Hippocampal formation (tissue), 2 donors: Measurements from ENCODE around the gene DUSP3.

Experiments used
- DNase-seq, 2 donors: peaks; one replicate each; lab custom pipeline; 2025; lab: John Stamatoyannopoulos, UW

Gene DUSP3

DNA sequence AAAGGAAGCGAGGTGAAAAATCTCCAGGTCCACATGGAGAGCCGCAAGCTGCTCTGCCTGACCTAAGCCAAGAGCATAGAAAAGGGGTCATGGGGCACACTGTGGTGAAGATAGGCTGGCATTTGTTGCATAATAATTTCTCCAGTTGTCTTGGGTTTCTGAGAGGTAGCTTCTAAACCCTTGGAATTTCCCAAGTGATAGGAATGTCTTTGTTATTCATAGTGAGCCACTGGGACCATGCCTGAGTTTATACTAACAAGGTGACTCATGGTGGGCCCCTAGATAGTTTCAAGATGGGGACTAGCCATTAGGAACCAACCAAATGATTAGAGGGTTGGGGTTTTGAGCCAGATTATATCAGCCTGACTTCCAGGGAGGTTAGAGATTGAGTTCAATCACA is 45.8 kb downstream of the DUSP3 start:
- no peak for DNase-seq

DNA sequence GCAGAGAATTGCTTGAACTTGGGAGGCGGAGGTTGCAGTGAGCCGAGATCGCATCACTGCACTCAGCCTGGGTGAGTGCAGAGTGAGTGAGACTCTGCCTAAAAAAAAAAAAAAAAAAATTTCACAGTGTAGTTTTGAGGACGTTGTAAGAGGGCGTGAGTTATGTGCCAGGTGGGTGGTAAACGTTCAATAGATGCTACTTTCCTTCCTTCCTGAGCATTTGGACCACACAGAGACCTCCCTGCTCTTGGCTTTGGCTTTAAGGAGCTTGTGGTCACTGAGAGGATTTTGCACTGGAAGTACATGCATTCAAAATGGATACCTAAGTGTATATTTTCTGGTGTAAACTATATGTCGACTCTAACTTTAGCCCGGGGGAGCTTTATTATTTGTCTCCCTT is 50.7 kb downstream of the DUSP3 start:
- DNase-seq: no peak

DNA sequence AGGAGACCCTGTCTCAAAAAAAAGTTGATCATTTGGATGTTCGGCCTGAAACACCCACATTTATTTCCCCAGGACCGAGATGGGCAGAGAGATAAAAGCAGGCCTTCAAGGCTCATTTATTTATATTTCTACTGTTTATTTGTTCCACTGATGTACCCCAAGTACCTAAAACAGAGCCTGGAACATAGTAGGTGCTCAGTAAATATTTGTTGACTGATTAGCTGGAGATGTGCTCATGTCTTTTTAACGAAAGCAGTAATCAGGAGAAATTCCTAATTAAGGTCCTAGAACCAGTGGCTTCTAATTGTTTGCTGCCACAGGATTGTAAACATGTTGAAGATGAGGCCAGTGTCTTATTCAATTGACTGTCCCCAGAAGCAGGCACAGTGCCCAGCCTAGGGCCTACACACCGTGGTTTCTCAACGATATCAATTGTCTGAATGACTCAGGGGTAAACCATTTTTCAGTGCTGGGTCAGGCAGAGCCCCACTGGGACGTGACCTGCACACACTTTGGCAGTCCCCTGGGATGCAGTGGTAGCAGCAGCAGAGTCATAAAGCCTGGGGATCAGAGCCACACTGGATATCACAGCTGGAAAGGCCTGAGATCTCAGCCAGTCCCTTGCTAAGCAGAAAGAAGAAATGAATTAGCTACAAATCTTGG is 54.9 kb downstream of the DUSP3 start:
- DNase-seq: no peak

DNA sequence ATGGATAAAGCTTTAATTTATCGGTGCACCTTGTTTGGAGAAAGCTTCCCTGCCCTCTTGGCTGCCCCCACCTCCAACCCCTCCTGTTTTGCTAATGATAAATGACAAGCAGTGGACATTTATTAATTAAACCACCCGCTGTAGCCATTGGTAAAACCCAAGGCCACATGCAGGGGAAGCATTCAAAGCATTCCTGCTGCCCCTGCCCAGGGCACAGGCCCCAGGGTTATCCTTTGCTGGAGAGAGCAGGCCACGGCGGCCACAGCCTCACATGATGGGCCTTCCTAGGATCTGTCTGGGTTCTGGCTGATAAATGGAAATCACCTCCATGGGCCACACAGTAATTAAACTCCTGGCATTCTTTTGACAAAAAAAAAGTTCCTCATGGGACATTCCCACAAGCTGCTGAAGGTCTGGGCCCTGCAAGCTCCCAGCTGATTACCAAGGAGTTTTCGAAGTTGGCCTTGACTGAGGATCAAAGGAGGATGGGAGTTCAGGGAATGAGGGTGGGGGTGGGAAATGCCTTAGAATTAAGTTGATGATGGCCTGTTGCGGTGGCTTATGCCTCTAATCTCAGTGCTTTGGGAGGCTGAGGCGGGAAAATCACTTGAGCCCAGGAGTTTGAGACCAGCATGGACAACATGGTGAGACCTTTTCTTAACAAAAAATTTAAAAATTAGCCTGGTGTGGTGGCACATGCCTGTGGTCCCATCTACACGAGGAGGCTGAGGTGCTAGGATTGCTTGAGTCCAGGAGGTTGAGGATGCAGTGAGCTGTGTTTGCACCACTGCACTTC is 55.7 kb downstream of the DUSP3 start:
- no peak for DNase-seq

DNA sequence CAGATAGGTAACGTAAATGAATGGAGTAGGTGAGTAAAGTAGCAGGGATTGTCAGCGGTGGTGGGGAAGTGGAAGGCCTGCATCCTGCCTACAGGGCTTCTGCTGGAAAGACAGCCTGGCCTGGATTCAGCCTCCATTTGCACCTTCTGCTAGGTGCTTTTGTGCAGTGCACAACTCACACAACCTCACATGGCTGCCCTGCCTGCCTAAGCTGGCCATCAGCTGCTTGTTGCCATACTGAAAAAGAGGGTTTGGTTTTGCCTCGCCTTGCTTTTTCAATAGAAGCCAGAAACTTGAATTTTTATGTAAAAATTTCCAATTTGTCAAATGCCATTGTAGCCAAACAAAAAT is 56.5 kb downstream of the DUSP3 start:
- no peak for DNase-seq

DNA sequence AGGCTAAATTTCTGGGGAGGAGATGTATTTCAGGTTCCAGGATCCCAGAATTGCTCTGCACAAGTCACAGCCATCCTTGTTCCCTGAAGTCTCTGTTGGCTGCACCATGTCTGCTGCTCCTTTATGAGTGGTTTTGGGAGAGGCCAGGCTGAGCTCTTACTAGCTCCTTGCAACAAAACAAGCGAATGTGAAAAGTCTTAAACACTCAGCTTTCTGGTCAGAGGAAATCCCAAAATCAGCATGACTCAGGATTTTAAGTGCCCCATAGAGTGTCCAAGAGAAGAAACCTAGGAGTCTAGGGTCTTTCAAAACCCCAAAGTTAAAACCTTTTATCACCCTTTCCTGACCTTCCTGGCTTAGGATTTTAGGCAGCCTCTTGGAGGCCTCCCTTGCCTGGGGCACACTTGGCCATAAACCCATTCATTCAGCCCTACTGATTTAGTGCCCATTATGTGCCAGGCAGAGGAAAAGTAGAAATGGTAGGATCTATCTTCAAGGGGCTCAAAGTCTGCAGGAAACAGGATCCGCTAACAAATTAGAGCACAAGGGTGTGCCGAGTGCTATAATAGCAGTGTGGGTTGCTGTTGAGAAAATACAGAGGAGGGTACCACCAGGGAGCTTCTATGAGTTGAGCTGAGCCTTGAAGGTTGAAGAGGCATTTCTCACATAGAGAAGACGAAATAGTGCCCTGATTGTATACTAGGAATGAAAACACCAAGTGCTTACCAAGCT is 57.1 kb downstream of the DUSP3 start:
- no peak for DNase-seq

DNA sequence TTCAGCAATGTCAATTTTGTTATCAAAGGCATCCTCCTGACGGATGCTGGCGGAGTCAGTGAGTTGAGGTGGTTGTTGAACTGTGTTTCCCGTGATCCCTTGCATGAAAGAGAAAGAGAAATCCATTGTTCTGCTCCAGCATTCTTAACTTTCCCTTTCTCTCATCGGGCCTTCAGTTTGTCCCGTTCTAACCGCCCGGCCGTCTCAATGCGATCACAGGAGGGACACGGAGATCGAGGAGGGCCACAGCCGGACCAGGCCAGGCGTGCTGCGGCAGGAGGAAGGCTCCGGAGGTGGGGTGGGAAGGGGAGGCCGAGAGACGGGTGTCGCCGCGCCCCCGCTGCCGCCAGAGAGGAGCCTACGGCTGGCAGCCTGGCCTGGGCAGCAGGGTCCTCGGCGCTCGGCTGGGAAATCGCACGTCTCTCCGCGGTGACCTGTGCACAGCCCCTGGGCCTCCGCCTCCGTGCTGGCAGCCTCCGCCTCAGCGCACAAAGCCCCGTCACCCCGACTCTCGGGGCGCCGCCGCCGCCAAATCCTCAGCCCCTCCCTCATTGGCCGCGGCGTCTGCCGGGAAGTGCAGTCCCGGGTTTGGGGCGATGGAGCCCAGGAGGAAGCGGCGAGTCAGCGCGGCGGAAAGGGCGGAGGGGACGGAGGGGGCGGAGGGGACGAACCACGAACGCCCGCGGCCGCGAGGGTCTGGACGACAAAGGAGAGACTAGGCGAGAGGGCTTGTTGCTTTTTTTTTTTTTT is 58.3 kb downstream of the DUSP3 start:
- peak; percentile 49 to 75 for DNase-seq

DNA sequence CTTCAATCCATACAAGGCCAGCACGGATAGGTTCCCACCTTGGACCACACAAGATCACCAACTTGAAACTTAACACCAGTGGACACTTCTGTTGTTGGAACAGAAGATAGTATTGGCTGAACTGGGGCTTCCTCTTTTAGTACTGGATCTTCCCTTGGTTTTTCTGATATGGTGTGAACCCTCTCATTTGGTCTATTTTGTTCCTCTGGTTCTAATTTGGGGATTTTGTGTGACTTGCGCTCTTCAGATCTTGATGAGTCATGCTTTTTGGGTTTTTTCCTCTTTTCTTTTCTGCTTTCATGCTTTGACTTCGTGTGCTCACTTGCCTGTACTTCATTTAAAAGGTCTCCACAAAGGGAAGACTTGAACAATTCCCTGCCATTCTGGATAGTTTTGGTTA is 59.2 kb downstream of the DUSP3 start:
- no peak for DNase-seq

DNA sequence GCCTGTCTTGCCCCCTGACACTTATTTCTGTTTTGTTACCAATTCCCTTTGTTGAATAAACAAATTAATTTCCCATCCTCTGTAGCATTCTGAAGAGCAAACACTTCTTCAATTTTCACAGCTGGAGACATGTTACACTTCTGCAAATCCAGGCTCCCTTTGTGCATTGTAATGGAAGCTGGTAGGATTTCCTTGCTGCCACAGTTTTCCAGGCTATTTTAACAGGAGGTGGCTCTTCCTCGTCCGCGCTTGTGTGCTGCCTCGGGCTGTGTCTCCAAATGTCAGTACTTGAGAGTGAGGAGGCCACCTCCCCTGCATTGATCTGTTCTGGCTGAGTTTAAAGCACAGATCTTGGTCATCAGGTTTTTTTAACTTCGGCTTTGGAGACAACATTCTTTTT is 60.2 kb downstream of the DUSP3 start:
- no peak for DNase-seq

DNA sequence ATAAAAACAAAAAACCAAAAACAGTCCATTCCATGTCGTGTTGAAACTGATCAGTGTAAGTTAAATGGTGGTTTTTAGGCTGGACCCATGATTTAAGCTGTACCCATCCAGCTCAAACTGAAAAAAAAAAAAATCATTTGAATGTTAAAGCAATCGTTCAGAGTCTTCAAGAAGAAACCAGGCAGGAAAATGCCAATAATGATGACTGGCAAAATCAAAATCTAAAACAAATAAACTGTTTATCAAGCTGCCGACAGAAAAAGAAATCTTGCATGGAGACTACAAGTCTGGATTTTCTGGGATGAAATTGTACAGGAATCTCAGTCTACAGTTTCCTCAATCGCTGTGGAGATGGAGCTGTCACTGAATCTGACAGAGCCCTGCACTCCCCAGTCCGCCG is 60.9 kb downstream of the DUSP3 start:
- DNase-seq: no peak
